Measurements from ENCODE around the gene ZNF530.

Gene ZNF530

DNA sequence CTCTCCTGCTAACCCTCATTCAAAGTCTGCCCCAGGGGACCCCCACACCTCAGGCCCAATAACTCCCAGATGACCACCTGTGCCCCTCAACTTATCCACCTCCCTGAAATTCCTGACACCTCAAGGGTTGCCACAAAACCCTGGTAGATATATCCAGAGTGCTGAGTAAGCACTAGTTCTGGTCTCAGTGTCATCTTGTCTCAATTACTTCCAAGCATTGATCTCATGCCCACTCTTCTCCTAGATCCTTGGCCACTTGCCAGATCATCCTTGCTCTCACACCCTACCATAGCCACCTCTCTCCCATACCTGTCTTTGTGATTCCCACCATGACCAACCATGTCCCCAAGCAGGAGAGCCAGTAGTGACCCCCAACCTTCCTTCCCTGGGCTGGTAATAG, 23.0 kb upstream of the ZNF530 start:
- Histone ChIP-seq H3K4me1 (ENCODE audit: control insufficient read depth, insufficient read depth, low read length) (peaks cover 9% of the 10 kb centered on the region), H3K27me3 (ENCODE audit: control insufficient read depth, insufficient read depth, low read length) (no peaks in the 10 kb centered on the region), H3K9me3 (ENCODE audit: control insufficient read depth, low read length) (peaks cover 42% of the 10 kb centered on the region), H3K36me3 (ENCODE audit: control insufficient read depth, insufficient read depth, low read length) (peaks cover 13% of the 10 kb centered on the region), H3K4me3 (ENCODE audit: low read length) (no peak overlapping the region), H3K9ac (ENCODE audit: low read length) (no peak overlapping the region)

DNA sequence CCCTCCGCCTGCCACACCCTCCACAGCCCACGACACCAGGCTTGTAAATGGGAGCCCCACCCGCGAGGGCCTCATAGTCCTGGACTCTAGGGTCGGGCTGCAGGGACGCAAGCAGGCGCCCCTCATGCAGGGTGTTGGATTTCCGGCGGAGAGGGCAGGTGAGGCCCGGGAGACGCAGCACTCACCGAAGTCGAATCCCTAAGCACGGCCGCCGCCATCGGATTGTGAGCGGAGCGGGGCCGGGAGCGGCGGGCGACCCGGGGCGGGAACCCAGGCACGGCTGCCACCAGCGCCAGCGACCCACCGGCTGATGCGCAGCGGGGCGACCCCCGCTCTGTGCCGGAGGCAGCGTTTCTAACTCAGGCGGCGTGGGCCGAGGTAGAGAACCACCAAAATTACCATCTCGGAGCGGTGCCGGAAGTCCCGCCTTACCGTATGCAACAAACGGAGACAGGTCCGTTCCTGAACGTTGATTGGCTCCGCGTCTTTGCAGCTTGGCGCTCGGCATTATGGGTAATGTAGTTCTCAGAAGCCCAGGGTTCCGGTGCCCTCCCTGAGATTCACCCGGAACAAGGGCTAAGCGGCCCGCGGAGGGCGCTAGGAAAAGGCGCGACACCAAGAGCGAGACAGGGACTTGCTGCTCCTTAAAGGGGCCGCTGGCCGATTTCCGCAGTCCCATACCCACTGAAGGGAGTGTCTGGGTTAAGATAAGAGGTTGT, 21.0 kb upstream of the ZNF530 start, which contains the start of gene ZNF416:
ZNF416 (minus strand) TSS at position 425 of the 719 bp plus-strand sequence; CDS start at position 218, 207 bp downstream.
- H3K36me3 ChIP-seq (ENCODE audit: control insufficient read depth, insufficient read depth, low read length): no peaks in the 10 kb centered on the region

DNA sequence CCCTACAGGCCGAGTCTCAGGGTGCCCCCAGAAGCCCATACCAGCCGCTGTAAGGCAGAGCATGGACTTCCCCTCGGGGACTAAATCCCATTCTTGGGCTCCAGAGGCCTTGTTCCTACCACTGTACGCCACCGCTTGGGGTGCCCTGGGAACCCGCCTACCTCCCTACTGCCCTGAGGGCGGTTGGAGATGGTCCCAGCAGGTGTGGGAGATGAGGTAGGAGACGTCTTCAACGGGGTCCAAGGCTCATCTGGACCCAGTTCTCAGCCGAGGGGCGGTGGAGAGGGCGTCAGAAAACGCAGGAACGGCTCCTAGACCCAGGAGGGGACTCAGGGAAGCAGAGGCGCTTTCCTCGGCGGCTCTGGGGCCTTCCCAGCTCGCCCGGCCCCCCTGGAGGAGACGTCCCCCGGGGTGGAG, 16.6 kb upstream of the ZNF530 start:
- Histone ChIP-seq H3K9ac (ENCODE audit: low read length) (no peak overlapping the region), H3K36me3 (ENCODE audit: control insufficient read depth, insufficient read depth, low read length) (no peaks in the 10 kb centered on the region), H3K27me3 (ENCODE audit: control insufficient read depth, insufficient read depth, low read length) (no peaks in the 10 kb centered on the region), H3K4me3 (ENCODE audit: low read length) (peak overlapping the region; percentile 40), H3K9me3 (ENCODE audit: control insufficient read depth, low read length) (no peaks in the 10 kb centered on the region), H3K4me1 (ENCODE audit: control insufficient read depth, insufficient read depth, low read length) (peaks cover 7% of the 10 kb centered on the region)

More for the DNA sequence above, 21.0 kb upstream of the ZNF530 start, which contains the start of gene ZNF416:
- H3K9ac ChIP-seq (ENCODE audit: low read length): peak within 1 kb of the TSS; percentile 82
- H3K4me3 ChIP-seq (ENCODE audit: low read length): peak within 1 kb of the TSS; percentile 73
- peaks cover 13% of the 10 kb centered on the region for H3K4me1 ChIP-seq (ENCODE audit: control insufficient read depth, insufficient read depth, low read length)
- H3K9me3 ChIP-seq (ENCODE audit: control insufficient read depth, low read length): peaks cover 23% of the 10 kb centered on the region
- H3K27me3 ChIP-seq (ENCODE audit: control insufficient read depth, insufficient read depth, low read length): no peaks in the 10 kb centered on the region

DNA sequence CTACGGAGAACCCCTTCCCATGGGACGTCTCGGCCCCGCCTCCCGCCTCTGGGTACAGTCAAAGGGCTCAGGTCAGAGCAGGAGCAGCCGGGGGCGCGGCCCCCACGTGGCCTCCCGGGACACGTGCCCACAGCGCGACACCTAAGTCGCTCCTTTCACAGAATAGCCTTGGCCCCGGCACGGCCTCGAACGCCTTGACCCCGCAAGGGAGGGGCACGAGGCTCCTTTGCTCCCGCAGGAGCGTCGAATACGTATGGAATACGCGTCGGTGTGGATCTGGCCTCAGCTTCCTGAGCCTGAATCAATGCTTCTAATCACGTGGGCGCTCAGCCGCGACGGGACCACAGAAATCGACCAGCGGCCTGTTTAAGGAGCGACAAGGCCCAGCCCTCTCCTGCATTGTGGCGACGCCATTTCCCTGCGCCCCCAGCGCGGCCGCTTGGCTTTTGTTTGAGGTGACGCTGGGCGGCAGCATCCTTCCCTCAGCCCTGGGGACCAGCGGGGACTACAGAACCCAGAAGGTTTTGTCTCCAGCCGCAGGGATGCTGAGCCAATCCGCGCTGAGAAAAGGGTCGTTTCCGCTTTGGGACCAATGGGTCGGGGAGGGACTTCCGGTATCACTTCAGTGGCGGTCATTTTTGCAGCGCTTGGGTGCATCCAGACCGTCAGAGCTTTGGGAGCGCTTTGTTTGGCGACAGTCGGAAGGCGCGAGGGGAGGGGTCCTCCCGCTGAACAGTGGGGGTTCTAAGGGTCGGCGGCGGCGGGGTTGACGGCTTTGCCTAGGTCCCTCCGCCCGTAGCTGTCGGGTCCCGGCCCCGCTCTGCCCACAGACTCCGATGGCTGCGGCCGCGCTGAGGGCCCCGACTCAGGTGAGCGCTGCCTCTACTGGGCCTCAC, 15.9 kb upstream of the ZNF530 start, which contains the start of gene ZIK1:
ZIK1 (plus strand) TSS at position 625 of the 896 bp plus-strand sequence; CDS start at position 837, 212 bp downstream.
- Histone ChIP-seq H3K27me3 (ENCODE audit: control insufficient read depth, insufficient read depth, low read length) (no peaks in the 10 kb centered on the region), H3K9ac (ENCODE audit: low read length) (peak within 1 kb of the TSS; percentile 42), H3K4me3 (ENCODE audit: low read length) (peak within 1 kb of the TSS; percentile 40), H3K9me3 (ENCODE audit: control insufficient read depth, low read length) (no peaks in the 10 kb centered on the region), H3K4me1 (ENCODE audit: control insufficient read depth, insufficient read depth, low read length) (peaks cover 6% of the 10 kb centered on the region), H3K36me3 (ENCODE audit: control insufficient read depth, insufficient read depth, low read length) (no peaks in the 10 kb centered on the region)

DNA sequence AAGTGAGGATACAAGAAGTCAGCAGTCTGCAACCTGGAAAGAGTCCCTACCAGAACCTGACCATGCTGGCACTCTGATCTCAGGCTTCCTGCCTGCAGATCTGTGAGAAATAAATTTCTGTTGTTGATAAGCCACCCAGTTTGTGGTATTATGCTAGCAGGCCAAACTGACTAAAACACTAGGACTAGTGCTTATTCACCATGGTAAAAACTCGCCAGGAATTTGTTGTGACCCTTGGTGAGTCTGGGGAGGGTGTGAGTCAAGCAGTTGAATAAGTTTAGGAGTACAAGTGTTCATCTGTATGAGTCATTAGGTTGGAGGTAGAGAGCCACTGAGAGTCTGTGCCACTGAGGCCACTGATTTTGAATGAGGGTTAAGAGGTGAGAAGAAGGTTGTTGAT, 12.2 kb upstream of the ZNF530 start:
- Histone ChIP-seq H3K4me1 (ENCODE audit: control insufficient read depth, insufficient read depth, low read length) (peaks cover 6% of the 10 kb centered on the region), H3K36me3 (ENCODE audit: control insufficient read depth, insufficient read depth, low read length) (no peaks in the 10 kb centered on the region), H3K9me3 (ENCODE audit: control insufficient read depth, low read length) (peaks cover 13% of the 10 kb centered on the region), H3K9ac (ENCODE audit: low read length) (no peak overlapping the region), H3K27me3 (ENCODE audit: control insufficient read depth, insufficient read depth, low read length) (no peaks in the 10 kb centered on the region), H3K4me3 (ENCODE audit: low read length) (no peak overlapping the region)

DNA sequence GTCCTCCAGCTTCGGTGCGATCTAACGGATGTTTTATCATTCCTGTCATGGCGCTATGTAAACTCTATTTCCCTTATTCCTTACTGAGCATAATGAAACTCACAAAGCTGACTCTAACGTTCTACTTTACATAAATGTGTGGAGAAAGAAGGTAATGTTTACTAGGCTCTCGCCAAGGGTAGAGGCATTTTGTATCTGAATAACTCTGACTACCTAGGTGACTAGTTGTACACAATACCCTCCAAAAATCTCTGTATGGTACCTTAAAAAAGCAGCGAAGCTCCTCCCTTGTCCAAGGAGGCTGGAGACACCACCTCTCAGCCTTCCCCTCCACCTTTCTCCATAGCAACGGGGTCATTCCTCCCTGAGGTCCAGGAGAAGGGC, 316 bp upstream of the ZNF530 start:
- Histone ChIP-seq H3K4me1 (ENCODE audit: control insufficient read depth, insufficient read depth, low read length) (peaks cover 11% of the 10 kb centered on the region), H3K4me3 (ENCODE audit: low read length) (peak overlapping the region; percentile 20), H3K36me3 (ENCODE audit: control insufficient read depth, insufficient read depth, low read length) (no peaks in the 10 kb centered on the region), H3K27me3 (ENCODE audit: control insufficient read depth, insufficient read depth, low read length) (no peaks in the 10 kb centered on the region), H3K9me3 (ENCODE audit: control insufficient read depth, low read length) (no peaks in the 10 kb centered on the region), H3K9ac (ENCODE audit: low read length) (peak overlapping the region; percentile 60)

DNA sequence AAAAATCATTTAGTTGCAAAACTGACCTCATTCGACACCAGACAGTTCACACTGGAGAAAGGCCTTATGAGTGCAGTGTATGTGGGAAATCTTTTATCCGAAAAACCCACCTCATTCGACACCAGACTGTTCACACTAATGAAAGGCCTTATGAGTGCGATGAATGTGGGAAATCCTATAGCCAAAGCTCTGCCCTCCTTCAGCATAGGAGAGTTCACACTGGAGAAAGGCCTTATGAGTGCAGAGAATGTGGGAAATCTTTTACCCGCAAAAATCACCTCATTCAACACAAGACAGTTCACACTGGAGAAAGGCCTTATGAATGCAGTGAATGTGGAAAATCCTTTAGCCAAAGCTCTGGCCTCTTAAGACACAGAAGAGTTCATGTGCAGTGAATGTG, 7.2 kb downstream of the ZNF530 start:
- Histone ChIP-seq H3K36me3 (ENCODE audit: control insufficient read depth, insufficient read depth, low read length) (no peaks in the 10 kb centered on the region), H3K4me1 (ENCODE audit: control insufficient read depth, insufficient read depth, low read length) (no peaks in the 10 kb centered on the region), H3K9me3 (ENCODE audit: control insufficient read depth, low read length) (no peaks in the 10 kb centered on the region)

DNA sequence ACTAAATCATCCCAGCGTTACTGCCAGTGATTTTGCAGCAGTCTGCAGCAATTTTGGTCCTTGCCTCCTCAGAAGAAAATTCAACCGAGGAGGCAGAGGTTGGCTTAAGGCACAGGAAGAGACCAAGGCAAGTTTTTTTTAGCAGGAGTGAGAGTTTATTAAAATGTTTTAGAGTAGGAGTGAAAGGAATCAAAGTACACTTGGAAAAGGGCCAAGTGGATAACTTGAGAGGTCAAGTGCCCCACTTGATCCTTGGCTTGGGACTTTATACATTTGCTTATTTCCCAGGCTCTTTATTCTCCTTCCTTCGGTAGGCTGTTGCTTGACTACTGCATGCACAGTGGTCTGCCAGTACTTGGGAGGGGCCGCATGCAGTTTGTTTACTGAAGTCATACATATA, 11.4 kb downstream of the ZNF530 start:
- Histone ChIP-seq H3K36me3 (ENCODE audit: control insufficient read depth, insufficient read depth, low read length) (no peaks in the 10 kb centered on the region), H3K4me3 (ENCODE audit: low read length) (no peak overlapping the region), H3K9ac (ENCODE audit: low read length) (no peak overlapping the region), H3K4me1 (ENCODE audit: control insufficient read depth, insufficient read depth, low read length) (peaks cover 7% of the 10 kb centered on the region), H3K9me3 (ENCODE audit: control insufficient read depth, low read length) (peaks cover 15% of the 10 kb centered on the region), H3K27me3 (ENCODE audit: control insufficient read depth, insufficient read depth, low read length) (no peaks in the 10 kb centered on the region)

More for the DNA sequence above, 7.2 kb downstream of the ZNF530 start:
- H3K4me3 ChIP-seq (ENCODE audit: low read length): no peak overlapping the region
- H3K27me3 ChIP-seq (ENCODE audit: control insufficient read depth, insufficient read depth, low read length): no peaks in the 10 kb centered on the region
- no peak overlapping the region for H3K9ac ChIP-seq (ENCODE audit: low read length)

DNA sequence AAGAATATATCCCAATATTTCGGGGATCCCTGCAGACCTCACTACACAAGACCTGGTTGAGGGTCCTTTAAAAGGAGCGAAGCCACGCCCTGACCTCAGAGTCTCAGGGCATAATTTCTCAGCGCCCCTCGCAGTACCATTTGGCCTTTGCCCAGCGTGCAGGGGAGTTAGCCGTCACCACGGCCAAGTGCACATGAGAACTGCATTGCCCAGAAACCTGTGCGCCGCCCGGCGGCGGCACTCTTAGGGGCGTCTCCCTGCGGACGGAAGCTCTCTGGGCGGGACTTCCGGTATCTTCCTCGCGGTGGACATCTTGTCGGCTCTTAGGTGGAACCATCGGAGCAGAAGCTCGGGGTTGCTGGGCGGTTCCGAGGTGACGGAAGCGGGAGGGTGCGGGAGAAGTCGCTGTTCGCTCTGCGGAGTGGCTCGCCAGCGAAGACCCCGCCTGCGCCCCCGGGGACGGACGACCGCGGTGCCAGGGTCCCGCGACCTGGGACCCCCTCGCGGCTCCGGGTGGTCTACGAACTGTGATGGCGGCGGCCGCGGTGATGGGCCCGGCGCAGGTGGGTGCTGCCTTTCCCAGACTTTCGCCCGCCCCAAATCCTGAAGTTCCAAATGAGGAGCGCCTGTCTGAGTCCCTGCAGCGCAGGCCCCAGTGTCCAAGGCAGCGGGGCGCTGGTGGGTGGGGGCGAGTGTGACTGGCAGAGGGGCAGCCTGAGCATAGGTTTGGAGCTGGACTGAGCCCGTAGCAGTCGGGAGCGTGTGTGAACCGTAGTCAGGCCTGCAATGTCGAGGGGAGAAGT, 14.5 kb downstream of the ZNF530 start, which contains the start of gene ZNF134:
ZNF134 (plus strand) TSS at position 302 of the 803 bp plus-strand sequence. CDS start 5,227 bp downstream, outside the sequence.
- H3K4me3 ChIP-seq (ENCODE audit: low read length): peak within 1 kb of the TSS; percentile 81
- H3K9me3 ChIP-seq (ENCODE audit: control insufficient read depth, low read length): peaks cover 42% of the 10 kb centered on the region
- peaks cover 24% of the 10 kb centered on the region for H3K36me3 ChIP-seq (ENCODE audit: control insufficient read depth, insufficient read depth, low read length)
- H3K4me1 ChIP-seq (ENCODE audit: control insufficient read depth, insufficient read depth, low read length): peaks cover 7% of the 10 kb centered on the region
- peak within 1 kb of the TSS; percentile 77 for H3K9ac ChIP-seq (ENCODE audit: low read length)
- H3K27me3 ChIP-seq (ENCODE audit: control insufficient read depth, insufficient read depth, low read length): no peaks in the 10 kb centered on the region

DNA sequence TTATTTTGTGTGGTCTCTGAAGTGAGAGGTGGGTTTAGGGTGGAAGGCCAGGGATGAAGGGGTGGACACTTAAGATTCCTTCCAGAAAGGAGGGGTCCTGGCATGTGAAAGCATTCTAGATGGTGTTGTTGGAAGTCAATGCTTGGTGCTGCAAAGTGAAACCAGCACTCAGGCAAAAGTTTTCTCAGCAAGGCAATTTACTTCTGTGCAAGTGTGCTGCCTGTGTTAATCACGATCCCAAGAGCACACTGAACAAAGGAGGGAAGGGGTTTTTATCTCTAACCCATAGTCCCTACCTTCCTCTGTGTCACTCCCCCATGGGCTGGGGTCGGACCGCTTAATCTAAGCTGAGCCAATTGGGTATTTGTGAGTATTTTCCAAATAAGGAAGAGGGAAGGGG, 15.7 kb downstream of the ZNF530 start:
- H3K9me3 ChIP-seq (ENCODE audit: control insufficient read depth, low read length): peaks cover 55% of the 10 kb centered on the region
- H3K9ac ChIP-seq (ENCODE audit: low read length): no peak overlapping the region
- peaks cover 35% of the 10 kb centered on the region for H3K36me3 ChIP-seq (ENCODE audit: control insufficient read depth, insufficient read depth, low read length)
- H3K4me1 ChIP-seq (ENCODE audit: control insufficient read depth, insufficient read depth, low read length): peaks cover 7% of the 10 kb centered on the region
- peak overlapping the region; percentile 81 for H3K4me3 ChIP-seq (ENCODE audit: low read length)
- H3K27me3 ChIP-seq (ENCODE audit: control insufficient read depth, insufficient read depth, low read length): no peaks in the 10 kb centered on the region

DNA sequence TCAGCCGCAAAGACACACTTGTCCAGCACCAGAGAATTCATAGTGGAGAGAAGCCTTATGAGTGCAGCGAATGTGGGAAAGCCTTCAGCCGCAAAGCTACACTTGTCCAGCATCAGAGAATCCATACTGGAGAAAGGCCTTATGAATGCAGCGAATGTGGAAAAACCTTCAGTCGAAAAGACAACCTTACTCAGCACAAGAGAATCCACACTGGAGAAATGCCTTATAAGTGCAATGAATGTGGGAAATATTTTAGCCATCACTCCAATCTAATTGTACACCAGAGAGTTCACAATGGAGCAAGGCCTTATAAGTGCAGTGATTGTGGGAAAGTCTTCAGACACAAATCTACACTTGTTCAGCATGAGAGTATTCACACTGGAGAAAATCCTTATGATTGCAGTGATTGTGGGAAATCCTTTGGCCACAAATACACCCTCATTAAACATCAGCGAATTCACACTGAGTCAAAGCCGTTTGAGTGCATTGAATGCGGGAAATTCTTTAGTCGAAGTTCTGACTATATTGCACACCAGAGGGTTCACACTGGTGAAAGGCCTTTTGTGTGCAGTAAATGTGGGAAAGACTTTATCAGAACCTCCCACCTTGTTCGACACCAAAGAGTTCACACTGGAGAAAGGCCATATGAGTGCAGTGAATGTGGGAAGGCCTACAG, 21.1 kb downstream of the ZNF530 start:
- Histone ChIP-seq H3K9ac (ENCODE audit: low read length) (no peak overlapping the region), H3K4me3 (ENCODE audit: low read length) (no peak overlapping the region), H3K27me3 (ENCODE audit: control insufficient read depth, insufficient read depth, low read length) (no peaks in the 10 kb centered on the region), H3K9me3 (ENCODE audit: control insufficient read depth, low read length) (peaks cover 85% of the 10 kb centered on the region), H3K4me1 (ENCODE audit: control insufficient read depth, insufficient read depth, low read length) (no peaks in the 10 kb centered on the region), H3K36me3 (ENCODE audit: control insufficient read depth, insufficient read depth, low read length) (peaks cover 47% of the 10 kb centered on the region)

All from mucosa of stomach (tissue), 1 donor.